H9 (cell line): ENCODE data around the gene TRIM2. TPM values are rescaled to one million over a fixed set of nuclear protein-coding genes. Genes with fewer than 3 reads are reported as not detected.

ENCODE experiments used
- DNase-seq: peaks from one replicate; pipeline ENCODE4 v3.0.0-alpha.2; 2017
- H2AFZ ChIP-seq: one replicate; pipeline ENCODE4 v1.6.1; 2013; ENCODE audit warnings: mild to moderate bottlenecking, low read length, control low read depth, moderate library complexity
- H2AK5ac ChIP-seq: 2 replicates; pipeline ENCODE4 v1.6.1; 2013; ENCODE audit warnings: low read length, control low read depth, mixed read lengths; ENCODE audit not compliant: insufficient read length
- H2BK120ac ChIP-seq: one replicate; pipeline ENCODE4 v1.6.1; 2013; ENCODE audit warnings: low read depth, mild to moderate bottlenecking, low read length, control low read depth, inconsistent platforms; ENCODE audit not compliant: poor library complexity, severe bottlenecking
- H2BK12ac ChIP-seq: 2 replicates; pipeline ENCODE4 v1.6.1; 2013; ENCODE audit warnings: low read length, control low read depth, mixed read lengths, low read depth; ENCODE audit not compliant: insufficient read length
- H2BK15ac ChIP-seq: 2 replicates; pipeline ENCODE4 v1.6.1; 2013; ENCODE audit warnings: low read depth, low read length, control low read depth
- H2BK20ac ChIP-seq: one replicate; pipeline ENCODE4 v1.6.1; 2013; ENCODE audit warnings: low read depth, mild to moderate bottlenecking, low read length, control low read depth, inconsistent platforms; ENCODE audit not compliant: poor library complexity, severe bottlenecking
- H2BK5ac ChIP-seq: 2 replicates; pipeline ENCODE4 v1.6.1; 2013; ENCODE audit warnings: low read length, control low read depth, mixed read lengths; ENCODE audit not compliant: insufficient read length
- H3K14ac ChIP-seq: 2 replicates; pipeline ENCODE4 v1.6.1; 2013; ENCODE audit warnings: low read length, control low read depth; ENCODE audit not compliant: insufficient read depth
- H3K18ac ChIP-seq: 2 replicates; pipeline ENCODE4 v1.6.1; 2013; ENCODE audit warnings: low read depth, mild to moderate bottlenecking, mixed read lengths, low read length, control low read depth; ENCODE audit not compliant: insufficient read length
- H3K23ac ChIP-seq: 2 replicates; pipeline ENCODE4 v1.6.1; 2013; ENCODE audit warnings: low read length, control low read depth, mixed read lengths, low read depth; ENCODE audit not compliant: insufficient read length
- H3K23me2 ChIP-seq: 2 replicates; pipeline ENCODE4 v1.6.1; 2013; ENCODE audit warnings: low read depth, mild to moderate bottlenecking, mixed read lengths, low read length, control low read depth; ENCODE audit not compliant: insufficient read length, poor library complexity, severe bottlenecking
- H3K27ac ChIP-seq: 2 replicates; pipeline ENCODE4 v1.5.1; 2013; ENCODE audit warnings: low read length, control low read depth, mixed read lengths, low read depth; ENCODE audit not compliant: insufficient read length
- H3K27me3 ChIP-seq: 2 replicates; pipeline ENCODE4 v1.6.1; 2013; ENCODE audit warnings: low read length, control low read depth, inconsistent platforms; ENCODE audit not compliant: insufficient read depth
- H3K4ac ChIP-seq: 2 replicates; pipeline ENCODE4 v1.6.1; 2013; ENCODE audit warnings: low read depth, mild to moderate bottlenecking, control low read depth, inconsistent platforms, low read length, moderate library complexity
- H3K4me1 ChIP-seq: 2 replicates; pipeline ENCODE4 v1.6.1; 2013; ENCODE audit warnings: low read length, control low read depth, inconsistent platforms; ENCODE audit not compliant: insufficient read depth
- H3K4me2 ChIP-seq: 2 replicates; pipeline ENCODE4 v1.6.1; 2013; ENCODE audit warnings: low read length, control low read depth, mixed read lengths; ENCODE audit not compliant: insufficient read length, insufficient read depth
- H3K56ac ChIP-seq: 2 replicates; pipeline ENCODE4 v1.6.1; 2013; ENCODE audit warnings: low read depth, mild to moderate bottlenecking, mixed read lengths, low read length, control low read depth; ENCODE audit not compliant: insufficient read length
- H3K79me1 ChIP-seq: 2 replicates; pipeline ENCODE4 v1.6.1; 2013; ENCODE audit warnings: low read depth, mild to moderate bottlenecking, moderate library complexity, low read length, control low read depth, inconsistent platforms; ENCODE audit not compliant: insufficient read depth, poor library complexity, severe bottlenecking
- H3K79me2 ChIP-seq: 2 replicates; pipeline ENCODE4 v1.6.1; 2013; ENCODE audit warnings: low read length, control low read depth, inconsistent platforms; ENCODE audit not compliant: insufficient read depth
- H3K9ac ChIP-seq: 2 replicates; pipeline ENCODE4 v1.6.1; 2013; ENCODE audit warnings: low read length, control low read depth, mixed read lengths; ENCODE audit not compliant: insufficient read length; ENCODE audit errors: extremely low read depth
- H3K9me3 ChIP-seq: one replicate; pipeline ENCODE4 v1.6.1; 2013; ENCODE audit warnings: low read depth, low read length, inconsistent platforms; ENCODE audit not compliant: control insufficient read depth
- H3T11ph ChIP-seq: one replicate; pipeline ENCODE4 v1.6.1; 2013; ENCODE audit warnings: mild to moderate bottlenecking, low read length, control low read depth, inconsistent platforms
- H4K20me1 ChIP-seq: one replicate; pipeline ENCODE4 v1.6.1; 2013; ENCODE audit not compliant: control insufficient read depth, insufficient read length, insufficient read depth
- H4K5ac ChIP-seq: 2 replicates; pipeline ENCODE4 v1.6.1; 2013; ENCODE audit warnings: low read depth, mild to moderate bottlenecking, mixed read lengths, low read length, control low read depth; ENCODE audit not compliant: insufficient read length
- H4K8ac ChIP-seq: replicated peaks from 2 replicates; pipeline ENCODE4 v1.6.1; 2013; ENCODE audit warnings: low read length, control low read depth, mixed read lengths, low read depth; ENCODE audit not compliant: insufficient read length
- H4K91ac ChIP-seq: 2 replicates; pipeline ENCODE4 v1.6.1; 2013; ENCODE audit warnings: low read depth, mild to moderate bottlenecking, moderate library complexity, mixed read lengths, low read length, control low read depth; ENCODE audit not compliant: insufficient read length
- H3K27ac Mint-ChIP-seq, 3 experiments: 2 replicates in 2 of 3; 3 replicates in 1 of 3; pipeline ENCODE4 v1.8.0; 2020 to 2021; ENCODE audit warnings: mixed read lengths in 3 of 3, mild to moderate bottlenecking in 1 of 3, moderate library complexity in 1 of 3
- H3K27me3 Mint-ChIP-seq: 2 replicates; pipeline ENCODE4 v1.8.0; 2021; ENCODE audit warnings: low read depth, mild to moderate bottlenecking, moderate library complexity, mixed read lengths
- H3K36me3 Mint-ChIP-seq, 3 experiments: 2 replicates in 2 of 3; 3 replicates in 1 of 3; pipeline ENCODE4 v1.8.0; 2020 to 2021; ENCODE audit warnings: low read depth in 3 of 3, mixed read lengths in 3 of 3; ENCODE audit not compliant: insufficient read depth in 1 of 3
- H3K4me1 Mint-ChIP-seq, 2 experiments: 2 replicates each; pipeline ENCODE4 v1.8.0; 2020; ENCODE audit warnings: mixed read lengths in 2 of 2
- H3K4me3 Mint-ChIP-seq, 2 experiments: 2 replicates in 1 of 2; 3 replicates in 1 of 2; pipeline ENCODE4 v1.8.0; 2020 to 2021; ENCODE audit warnings: mild to moderate bottlenecking in 2 of 2, mixed read lengths in 2 of 2, moderate library complexity in 1 of 2
- H3K9me3 Mint-ChIP-seq, 2 experiments: 2 replicates in 1 of 2; 3 replicates in 1 of 2; pipeline ENCODE4 v1.8.0; 2020; ENCODE audit warnings: mild to moderate bottlenecking in 2 of 2, mixed read lengths in 2 of 2, moderate library complexity in 1 of 2
- WGBS: extraction: QIAGEN DNeasy Blood & Tissue Kit; methylation state at CpG from one replicate; pipeline ENCODE4 v1.1.7; 2013; ENCODE audit warnings: missing lambda C conversion rate, low lambda C conversion rate, mixed read lengths; ENCODE audit not compliant: insufficient read length; ENCODE audit errors: extremely low coverage; 5-methylcytosine and 5-hydroxymethylcytosine counted together
- total RNA-seq: library from RNA; stranded (reverse); gene quantifications from 2 replicates; pipeline ENCODE4 v1.2.1, GENCODE V29; 2021
- TF ChIP-seq, protein P1 (sequence below): fragments of 200-600 bp; sonication (generic); conservative IDR thresholded peaks from 3 replicates; pipeline ENCODE4 v1.8.0; 2021; ENCODE audit warnings: antibody characterized with exemption, mild to moderate bottlenecking

The TRIM2 gene
- total RNA-seq, 1 experiment from 2014 or later = 28.9 TPM

- H3K9me3 ChIP-seq = no peaks in the 10 kb centered on the region
- no peak overlapping the region for H2BK15ac ChIP-seq
- no peaks in the 10 kb centered on the region; a peak in 1 of 7 replicates for H3K36me3 Mint-ChIP-seq
- H3T11ph ChIP-seq = no peak overlapping the region
- H4K91ac ChIP-seq = no peak overlapping the region
- H3K27ac Mint-ChIP-seq = no peak overlapping the region
- no peaks in the 10 kb centered on the region for H3K23me2 ChIP-seq
- H4K5ac ChIP-seq = no peak overlapping the region
- H3K4me1 ChIP-seq = no peaks in the 10 kb centered on the region
- H3K27ac ChIP-seq = no peak overlapping the region
- no peaks in the 10 kb centered on the region for H3K9me3 Mint-ChIP-seq
- no peak overlapping the region for H3K4me2 ChIP-seq
- no peaks in the 10 kb centered on the region for H4K20me1 ChIP-seq
- H3K23ac ChIP-seq = no peak overlapping the region
- no CpG with 5 or more reads among the region's 22 CpGs for WGBS
- H2BK12ac ChIP-seq = no peak overlapping the region
- H4K8ac ChIP-seq = no peak overlapping the region
- H2BK20ac ChIP-seq = no peak overlapping the region
- H2BK120ac ChIP-seq = no peak overlapping the region
- no peak overlapping the region for H2BK5ac ChIP-seq
- peaks cover 2% of the 10 kb centered on the region; the same call in 1 of the 2 replicates for H3K27me3 Mint-ChIP-seq
- H3K56ac ChIP-seq = no peak overlapping the region
- H3K27me3 ChIP-seq = no peaks in the 10 kb centered on the region
- no peak overlapping the region for H3K4ac ChIP-seq
- no peaks in the 10 kb centered on the region for H3K79me1 ChIP-seq
- TF ChIP-seq, protein P1, sequence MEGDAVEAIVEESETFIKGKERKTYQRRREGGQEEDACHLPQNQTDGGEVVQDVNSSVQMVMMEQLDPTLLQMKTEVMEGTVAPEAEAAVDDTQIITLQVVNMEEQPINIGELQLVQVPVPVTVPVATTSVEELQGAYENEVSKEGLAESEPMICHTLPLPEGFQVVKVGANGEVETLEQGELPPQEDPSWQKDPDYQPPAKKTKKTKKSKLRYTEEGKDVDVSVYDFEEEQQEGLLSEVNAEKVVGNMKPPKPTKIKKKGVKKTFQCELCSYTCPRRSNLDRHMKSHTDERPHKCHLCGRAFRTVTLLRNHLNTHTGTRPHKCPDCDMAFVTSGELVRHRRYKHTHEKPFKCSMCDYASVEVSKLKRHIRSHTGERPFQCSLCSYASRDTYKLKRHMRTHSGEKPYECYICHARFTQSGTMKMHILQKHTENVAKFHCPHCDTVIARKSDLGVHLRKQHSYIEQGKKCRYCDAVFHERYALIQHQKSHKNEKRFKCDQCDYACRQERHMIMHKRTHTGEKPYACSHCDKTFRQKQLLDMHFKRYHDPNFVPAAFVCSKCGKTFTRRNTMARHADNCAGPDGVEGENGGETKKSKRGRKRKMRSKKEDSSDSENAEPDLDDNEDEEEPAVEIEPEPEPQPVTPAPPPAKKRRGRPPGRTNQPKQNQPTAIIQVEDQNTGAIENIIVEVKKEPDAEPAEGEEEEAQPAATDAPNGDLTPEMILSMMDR = no peak
- H3K79me2 ChIP-seq = no peaks in the 10 kb centered on the region
- H3K4me3 Mint-ChIP-seq = no peak overlapping the region
- no peak overlapping the region for H3K9ac ChIP-seq
- DNase-seq = no peak
- no peak overlapping the region for H3K18ac ChIP-seq
- H2AK5ac ChIP-seq = no peak overlapping the region
- peaks cover 10 to 12% of the 10 kb centered on the region in 2 experiments for H3K4me1 Mint-ChIP-seq
- no peak overlapping the region for H3K14ac ChIP-seq
- no peak overlapping the region for H2AFZ ChIP-seq
Measured at GRCh38 chr4:153174821-153175567, 29.2 kb upstream of the TRIM2 start.
